Kidney glomerular epithelial cell (primary cell): ENCODE results near the gene ZNF516.

ENCODE experiments used
- DNase-seq: peaks from one replicate; lab custom pipeline; 2025; lab: John Stamatoyannopoulos, UW

Gene ZNF516

GRCh38 chr18:76468345-76469304 lies 26.4 kb downstream of the ZNF516 start:
- DNase-seq = no peak

DNA sequence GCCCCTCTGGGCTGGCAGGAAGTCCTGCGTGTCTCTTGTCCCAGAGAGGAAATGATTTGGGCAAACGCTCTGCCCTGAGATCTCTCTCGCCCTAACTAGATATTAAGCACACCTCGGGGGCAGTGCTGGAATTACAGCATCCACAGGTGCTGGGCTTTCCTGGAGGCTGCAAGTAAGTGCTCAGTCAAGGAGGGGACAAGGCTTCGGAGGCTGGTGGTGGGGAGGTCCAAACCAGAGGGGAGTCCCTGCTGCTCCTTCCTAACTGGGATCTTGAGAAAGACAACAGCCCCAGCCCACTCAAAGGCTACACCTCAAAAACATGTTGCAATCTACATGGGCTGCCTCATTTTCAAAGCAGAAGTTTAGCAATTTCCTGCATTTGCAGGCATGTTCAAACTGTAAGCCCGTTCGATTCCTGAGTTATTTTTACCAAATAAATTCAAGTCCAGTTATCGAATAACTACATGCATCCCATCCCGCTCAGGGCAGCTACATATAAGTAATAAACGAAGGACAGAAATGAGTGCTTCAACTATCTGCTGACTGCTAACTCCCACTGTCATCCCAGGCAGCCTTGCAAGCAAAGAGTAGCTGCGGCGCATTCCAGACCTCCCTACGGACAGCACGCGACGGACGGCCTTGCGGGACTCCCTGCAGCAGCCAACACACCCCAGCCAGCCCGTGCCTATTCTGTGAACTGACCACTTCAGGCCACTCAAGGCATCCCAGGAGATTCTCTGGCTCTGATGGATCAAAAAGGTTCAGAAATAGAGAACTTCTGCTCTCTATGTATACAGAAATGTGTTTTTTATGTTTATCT lies 27.5 kb downstream of the ZNF516 start:
- DNase-seq = no peak

DNA sequence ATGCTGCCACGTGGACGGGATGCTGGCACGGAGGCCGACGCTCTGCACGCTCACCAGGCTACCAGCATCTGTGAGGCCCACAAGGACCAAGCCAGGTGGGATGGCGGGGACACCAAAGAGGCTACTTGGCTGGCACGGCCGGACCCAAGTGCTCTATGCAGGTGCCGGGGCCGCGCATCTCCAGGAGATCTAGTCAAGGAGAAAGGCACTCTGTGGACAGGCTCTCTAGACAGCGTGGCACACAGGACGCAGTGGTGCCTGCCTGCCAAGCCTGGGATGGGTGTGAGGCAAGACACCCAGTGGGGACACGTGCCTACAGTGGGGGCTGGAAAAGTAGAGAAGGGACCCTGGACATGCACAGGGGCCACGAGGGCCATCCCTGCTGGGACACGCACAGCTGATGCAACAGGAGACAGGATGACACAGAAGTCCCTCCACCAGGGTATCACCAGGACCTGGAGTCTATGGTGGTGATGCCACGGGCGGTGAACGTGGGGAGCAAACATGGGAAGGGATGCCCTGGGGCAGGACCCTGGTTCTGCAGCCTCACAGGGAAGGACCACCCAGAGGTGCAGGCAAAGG lies 28.5 kb downstream of the ZNF516 start:
- no peak for DNase-seq

DNA sequence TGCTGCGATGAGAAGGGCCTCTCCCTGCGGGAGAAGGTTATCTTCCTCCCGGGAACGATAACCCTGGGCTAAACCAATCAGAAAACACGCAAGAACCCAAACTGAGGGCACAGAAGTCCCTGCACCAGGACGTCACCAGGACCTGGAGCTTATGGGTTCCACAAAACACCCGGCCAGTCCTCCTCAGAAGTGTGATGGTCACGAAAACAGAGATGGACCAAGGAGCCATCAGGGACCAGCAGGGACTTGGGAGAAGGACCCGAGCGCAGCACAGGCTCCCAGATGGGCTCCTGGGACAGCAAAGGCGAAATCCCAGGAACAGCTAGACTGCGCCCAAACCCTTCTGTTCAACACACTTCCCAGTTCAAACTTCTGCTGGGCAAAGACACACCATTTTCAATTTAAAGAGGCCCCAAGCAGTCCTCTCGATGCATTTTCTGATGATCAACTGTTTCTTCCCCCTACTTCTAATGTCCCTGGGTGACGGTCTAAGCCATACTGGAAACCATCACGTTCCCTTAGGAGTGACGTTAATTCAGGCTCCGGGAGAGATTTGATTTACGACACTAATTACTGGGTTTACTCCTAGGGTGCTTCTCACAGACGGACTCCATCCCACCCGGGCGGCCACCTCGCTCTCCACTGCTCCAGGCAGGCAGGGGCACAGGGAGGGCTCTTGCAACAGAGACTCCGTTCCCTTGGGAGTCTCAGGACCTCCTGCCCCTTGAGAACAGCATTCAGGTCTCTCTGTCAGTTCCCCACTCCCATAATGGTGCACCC lies 29.2 kb downstream of the ZNF516 start:
- DNase-seq = no peak

DNA sequence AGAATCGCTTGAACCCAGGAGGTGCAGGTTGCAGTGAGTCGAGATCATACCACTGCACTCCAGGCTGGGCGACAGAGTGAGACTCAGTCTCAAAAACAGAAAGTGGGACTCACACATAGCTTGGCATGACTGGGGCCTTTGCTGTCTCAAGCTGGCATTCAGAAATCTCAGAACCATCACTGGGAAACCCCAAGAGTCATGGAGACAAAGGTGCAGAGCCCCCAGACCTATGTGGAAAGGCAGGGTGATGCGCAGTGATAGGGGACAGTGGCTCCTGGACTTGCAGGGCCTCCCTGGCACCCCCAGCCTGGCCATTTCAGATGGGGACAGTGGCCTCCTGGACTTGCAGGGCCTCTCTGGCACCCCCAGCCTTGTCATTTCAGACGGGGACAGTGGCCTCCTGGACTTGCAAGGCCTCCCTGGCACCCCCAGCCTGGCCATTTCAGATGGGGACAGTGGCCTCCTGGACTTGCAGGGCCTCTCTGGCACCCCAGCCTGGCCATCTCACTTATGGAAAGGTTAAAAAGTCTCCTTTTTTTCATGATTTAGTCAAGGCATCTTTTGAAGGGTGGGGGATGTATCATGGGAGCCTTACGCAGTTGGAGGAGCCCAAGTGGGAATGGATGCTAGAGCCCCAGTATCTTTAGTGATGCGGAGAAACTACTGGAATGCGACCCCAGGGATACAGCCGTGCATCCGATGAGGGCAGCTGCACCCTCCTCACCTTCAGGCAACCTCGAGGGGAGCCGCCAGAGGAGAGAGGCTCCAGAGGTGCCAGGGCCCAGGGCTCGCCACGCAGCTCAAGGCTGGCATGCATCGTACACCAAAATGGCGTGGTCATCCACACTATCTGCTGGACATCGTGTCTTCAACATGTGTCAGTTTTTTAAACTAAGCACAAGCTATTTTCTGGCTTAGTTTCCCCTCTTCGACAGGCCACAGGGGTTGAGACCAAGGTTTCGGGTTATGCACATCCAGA lies 30.5 kb downstream of the ZNF516 start:
- DNase-seq = no peak

DNA sequence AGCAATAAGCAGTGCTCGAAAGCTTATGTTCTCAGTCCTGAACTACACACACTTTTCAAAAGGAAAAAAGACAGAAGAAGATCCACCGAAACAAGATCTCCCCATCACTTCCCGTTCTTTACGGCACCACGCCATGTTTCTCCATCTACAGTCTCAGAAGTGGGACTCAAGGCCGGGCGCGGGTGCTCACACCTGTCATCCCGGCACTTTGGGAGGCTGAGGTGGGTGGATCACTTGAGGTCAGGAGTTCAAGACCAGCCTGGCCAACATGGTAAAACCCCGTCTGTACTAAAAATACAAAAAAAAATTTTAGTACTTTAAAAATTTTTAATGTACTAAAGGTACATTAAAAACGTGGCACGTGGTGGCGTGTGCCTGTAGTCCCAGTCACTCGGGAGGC lies 31.2 kb downstream of the ZNF516 start:
- DNase-seq = no peak

GRCh38 chr18:76463358-76463757 lies 31.7 kb downstream of the ZNF516 start:
- no peak for DNase-seq

GRCh38 chr18:76462326-76462694 lies 32.7 kb downstream of the ZNF516 start:
- DNase-seq = no peak

GRCh38 chr18:76461692-76462325 lies 33.2 kb downstream of the ZNF516 start:
- DNase-seq = no peak

GRCh38 chr18:76461148-76461547 lies 33.9 kb downstream of the ZNF516 start:
- DNase-seq = no peak

GRCh38 chr18:76460482-76460881 lies 34.6 kb downstream of the ZNF516 start:
- no peak for DNase-seq

DNA sequence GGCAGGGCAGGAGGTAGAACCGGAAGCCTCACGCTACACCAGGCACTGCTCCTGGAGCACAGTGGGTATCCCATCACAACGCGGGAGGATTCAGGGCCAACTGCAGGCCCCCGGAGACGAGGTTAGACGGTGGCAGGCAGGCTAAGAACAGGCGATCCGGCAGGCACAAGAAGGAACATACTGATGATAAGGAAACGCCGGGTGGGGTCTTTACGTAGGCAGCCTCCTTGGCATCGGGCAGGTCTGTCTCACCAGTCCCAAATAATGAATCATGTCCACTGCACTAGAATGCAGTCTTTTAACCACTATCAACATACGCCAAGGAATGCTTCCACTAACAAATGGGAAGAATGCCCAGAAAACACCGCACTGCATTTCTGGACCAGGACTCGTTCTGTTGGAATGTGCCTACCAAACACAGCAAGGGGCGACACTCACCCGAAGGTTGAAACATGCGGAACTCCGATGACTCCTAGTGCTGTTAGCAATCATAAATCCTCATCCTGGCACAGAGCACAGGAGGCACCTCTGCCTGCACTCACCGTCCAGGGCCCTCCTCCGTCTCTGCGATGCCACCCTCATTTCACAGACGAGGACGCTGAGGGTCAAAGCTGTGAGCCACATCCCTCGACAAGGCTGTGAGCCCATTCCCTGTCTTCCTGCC lies 35.2 kb downstream of the ZNF516 start:
- DNase-seq = peak; percentile 99

DNA sequence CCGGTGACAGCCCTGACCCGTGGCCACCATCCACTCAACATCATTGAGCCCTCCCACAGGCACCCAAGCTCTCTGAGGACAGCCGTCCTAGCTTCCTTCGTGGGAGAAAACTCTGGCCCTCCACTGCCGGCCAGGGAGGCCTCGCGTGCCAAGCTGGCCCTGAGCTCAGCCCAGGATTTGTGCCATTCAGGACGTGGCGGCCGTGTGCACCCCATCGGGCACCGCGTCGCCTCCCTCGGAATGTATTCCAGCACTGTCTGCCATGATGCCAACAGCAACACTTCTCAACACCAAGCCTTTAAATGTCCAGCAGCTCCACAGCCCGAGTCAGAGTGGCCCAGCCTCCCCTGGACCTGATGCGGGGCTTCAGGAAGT lies 35.7 kb downstream of the ZNF516 start:
- no peak for DNase-seq

DNA sequence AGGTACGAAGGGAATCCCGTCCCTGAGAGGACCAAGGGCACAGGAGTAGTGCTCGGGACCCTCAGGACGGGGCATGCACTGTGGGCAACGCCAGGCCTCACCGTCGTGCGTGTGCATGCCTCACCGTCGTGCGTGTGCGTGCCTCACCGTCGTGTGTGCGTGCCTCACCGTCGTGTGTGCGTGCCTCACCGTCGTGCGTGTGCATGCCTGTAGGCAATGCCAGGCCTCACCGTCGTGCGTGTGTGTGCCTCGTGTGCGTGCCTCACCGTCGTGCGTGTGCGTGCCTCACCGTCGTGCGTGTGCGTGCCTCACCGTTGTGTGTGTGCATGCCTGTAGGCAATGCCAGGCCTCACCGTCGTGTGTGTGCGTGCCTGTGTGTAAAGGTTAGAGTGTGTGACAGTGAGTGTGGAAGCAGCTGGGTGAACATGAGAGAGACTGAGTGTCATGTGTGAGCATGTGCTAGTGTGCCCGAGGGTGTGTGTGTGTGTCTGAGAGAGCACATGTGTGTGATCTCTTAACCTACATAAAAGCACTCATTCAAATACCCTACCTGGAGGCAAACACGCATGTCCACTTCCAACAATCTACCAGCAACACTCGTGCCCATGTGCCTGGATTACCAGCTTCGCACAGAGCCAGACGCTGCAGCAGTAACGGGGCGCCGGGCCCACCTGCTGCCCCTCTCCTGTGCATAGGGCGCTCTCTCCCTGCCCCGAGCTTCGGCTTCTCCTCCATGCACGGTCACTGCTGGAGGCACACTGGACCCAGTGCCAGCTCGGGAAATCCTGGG lies 36.3 kb downstream of the ZNF516 start:
- no peak for DNase-seq

GRCh38 chr18:76457957-76458356 lies 37.1 kb downstream of the ZNF516 start:
- DNase-seq = no peak

GRCh38 chr18:76457475-76457874 lies 37.6 kb downstream of the ZNF516 start:
- peak; percentile 55 for DNase-seq

DNA sequence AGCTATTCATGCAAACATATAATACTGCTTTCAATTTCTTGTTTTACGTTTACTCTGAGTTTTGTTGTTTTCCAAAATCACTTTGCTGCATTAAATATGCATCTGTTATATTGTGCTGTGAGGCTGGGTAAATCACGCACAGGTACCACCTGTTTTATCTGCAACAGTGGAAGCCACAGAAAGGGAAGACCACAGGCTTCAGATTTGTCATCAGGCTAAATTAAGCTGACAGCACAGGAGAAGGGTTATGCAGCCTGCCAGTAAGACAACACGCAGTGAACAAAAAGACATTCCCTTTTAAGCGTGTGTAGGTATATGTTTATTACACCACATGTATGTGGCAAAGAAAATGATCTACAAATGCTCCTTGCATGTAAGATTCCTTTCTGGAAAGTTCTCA lies 38.2 kb downstream of the ZNF516 start:
- DNase-seq = no peak

- DNase-seq = no peak
Observed at GRCh38 chr18:76456018-76456750, 38.9 kb downstream of the ZNF516 start.
